ENCODE data around the gene SELL.
"Not testable (repeated sequence)": the region's sequence is repeated elsewhere in the genome, so short reads cannot be mapped to it uniquely, and the experiment has no call there.

Gene SELL

DNA sequence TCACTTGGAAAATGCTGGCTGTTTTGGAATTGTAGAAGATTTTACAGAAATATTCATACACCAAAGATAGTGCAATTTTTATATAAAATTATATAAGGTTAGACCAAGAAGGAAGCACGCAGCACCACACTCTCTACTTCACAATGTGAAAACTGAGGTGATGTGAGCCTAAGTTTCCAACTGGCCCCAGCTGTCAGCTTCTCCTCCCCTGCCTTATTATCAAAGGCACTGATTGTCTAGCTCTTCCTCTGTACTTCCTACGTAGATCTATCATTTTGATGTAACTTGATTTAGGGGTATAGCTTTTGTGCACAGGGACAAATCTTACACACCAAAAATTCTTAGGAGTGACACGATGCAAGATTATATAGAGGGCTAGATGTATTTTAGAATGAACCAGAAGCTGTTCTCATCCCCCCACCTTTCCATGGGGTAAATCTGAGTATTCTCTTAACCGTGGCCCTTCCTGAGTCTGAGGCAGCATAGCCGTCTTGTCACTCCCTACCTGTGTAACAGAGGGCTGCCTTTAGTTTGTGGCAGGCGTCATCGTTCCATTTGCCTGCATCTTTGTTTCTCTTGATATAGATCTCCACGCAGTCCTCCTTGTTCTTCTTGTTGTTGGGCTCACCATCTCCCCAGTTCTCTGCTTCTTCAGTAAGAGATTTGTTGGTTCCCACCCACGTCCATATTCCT, 3.4 kb downstream of the SELL start:
- in situ Hi-C loops (cut with MboI; ENCODE audit: low sequenced_read_pairs), result no loop called here

DNA sequence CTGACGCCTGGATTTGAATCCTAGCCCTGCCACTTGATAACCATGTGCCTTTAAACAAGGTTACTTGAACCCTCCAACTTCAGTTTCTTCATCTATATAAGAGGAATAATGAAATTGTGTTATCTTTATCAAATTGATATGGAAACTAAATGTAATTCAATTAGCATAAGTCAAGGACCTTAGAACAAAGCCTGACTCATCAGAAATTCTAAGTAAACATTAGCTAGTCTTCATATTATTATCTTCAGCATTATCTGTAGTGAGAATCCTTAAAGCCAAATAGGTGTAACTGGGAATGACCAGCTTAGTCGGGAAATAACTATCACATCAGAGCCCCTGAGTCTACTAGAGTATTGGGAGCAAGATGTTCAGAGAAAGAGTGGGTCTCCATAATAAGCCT, 6.6 kb downstream of the SELL start:
- in situ Hi-C loops (cut with MboI; ENCODE audit: low sequenced_read_pairs), result no loop called here

DNA sequence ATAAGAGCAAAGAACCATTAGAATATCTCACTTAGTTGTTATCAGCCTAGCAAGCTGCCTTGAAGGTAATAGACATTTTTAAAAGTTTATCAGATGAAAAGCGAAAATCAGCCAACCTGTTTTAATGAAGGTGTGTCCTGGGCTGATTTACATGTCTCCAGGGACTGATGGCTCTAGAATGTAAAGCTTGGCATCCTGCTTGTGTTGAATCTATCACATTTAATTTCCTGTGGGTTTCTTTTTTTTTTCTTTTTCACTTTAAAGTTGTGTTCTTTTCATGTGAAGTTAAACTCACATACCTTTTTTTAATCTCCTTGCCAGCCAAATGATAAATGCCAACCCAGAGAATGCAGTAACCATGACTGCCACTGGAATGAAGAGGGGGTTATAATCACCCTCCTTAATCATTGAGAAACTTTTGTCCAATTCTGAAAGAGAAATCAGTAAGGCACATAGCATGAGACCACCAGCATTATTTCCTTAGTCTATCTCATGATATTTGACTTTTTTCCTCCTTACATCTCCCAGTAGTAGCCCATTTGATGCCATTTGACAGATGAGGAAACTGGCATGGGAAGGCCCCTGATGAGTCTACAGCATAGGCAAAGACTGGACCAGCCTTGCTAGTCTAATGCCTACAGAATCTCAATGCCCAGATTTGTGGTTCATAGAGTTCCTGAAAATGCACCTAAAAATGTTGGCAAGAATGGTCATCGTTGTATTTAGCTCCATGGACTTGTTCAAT, 10.0 kb downstream of the SELL start:
- in situ Hi-C loops (cut with MboI; ENCODE audit: low sequenced_read_pairs), result no loop called here

DNA sequence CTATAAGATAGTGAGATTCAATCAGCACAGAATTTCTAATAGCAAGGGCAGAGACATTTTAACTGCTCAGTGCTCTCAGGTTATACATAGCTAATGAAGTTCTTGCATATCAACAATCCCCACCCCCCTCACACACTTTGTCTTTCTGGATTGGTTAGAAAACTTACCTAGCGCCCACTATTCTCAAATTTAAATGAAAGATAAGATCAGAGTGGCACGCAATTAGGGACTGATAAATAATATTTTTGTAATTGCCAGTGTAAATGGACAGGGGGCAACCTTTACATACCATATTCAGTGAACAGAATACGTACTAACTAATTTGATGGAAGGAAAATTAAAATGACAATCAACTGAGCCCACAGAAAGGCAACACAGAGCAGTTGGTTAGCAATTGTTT, 11.7 kb downstream of the SELL start:
- in situ Hi-C loops (cut with MboI; ENCODE audit: low sequenced_read_pairs), result no loop called here

DNA sequence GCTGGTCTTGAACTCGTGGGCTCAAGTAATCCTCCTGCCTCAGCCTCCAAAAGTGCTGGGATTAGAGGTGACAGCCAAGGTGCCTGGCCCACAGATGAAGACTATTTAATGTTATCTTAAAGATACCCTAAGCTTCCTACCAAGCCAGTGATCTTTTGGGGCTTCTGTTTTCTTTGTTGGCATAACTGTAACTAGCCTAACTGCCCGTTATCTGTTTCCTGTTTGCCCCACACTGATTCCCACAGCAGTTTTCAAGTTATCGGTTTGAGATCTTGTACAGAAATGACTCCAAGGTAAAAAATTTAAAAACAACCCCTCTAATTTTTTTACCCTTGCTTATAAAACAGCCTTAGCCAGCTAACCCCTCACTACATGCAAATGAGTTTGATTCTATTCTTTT, 12.4 kb downstream of the SELL start:
- in situ Hi-C loops (cut with MboI; ENCODE audit: low sequenced_read_pairs), result no loop called here

DNA sequence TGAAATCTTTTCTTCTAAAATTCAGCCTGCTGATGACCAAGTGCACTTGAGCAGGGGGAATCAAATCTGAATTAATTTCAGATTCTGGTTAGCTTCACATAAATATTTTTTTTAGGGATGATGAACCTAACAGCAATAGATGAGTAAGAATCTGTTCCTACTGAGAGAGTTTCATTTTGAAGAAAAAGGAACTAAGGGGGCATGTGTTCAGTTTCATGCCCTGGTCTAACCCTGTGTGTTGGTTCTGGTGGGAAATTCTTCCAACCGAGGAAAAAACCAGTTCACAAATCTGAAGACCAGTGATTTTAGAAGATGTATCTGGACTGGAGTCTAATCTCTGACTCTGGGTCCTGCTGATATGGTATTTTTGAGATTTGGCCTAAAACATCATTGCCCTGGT, 13.7 kb downstream of the SELL start:
- in situ Hi-C loops (cut with MboI; ENCODE audit: low sequenced_read_pairs), result no loop called here

DNA sequence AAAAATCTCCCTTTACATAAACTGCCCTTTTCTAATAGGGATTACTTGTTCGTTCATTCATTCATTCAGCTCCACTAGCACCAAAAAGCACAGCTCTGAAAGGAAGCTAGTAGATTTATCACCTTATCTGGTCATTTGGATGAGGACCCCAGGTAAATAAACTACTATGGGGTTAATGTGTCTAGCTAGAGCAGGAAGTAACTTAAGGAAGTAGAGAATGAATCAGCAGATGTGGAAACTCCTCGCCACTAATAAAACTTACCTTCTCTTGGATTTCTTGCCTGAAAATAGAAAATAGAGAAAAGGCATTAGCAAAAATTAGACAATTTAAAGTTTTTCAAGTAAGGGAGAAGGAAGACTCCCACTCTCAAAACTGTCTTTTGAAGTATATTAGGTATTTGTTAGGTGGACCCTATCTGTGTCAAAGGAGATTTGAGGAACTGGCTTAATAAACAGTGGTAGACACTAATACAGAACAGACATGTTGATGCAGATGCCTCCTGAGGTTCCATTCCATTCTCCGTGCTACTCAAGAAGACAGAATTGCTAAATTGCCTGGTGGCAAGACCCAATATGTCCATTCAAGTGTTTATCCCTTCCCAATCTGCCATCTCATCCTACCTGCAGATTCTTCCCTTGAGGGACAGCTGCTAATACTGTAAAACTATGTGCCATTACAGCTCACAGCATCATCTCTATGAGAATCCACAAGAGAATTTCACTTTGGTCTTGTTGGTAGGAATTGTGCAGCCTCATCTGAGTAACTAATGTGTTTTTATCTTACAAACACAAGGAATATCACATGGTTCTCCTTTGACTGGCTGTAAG, 14.9 kb downstream of the SELL start:
- in situ Hi-C loops (cut with MboI; ENCODE audit: low sequenced_read_pairs), result no loop called here

DNA sequence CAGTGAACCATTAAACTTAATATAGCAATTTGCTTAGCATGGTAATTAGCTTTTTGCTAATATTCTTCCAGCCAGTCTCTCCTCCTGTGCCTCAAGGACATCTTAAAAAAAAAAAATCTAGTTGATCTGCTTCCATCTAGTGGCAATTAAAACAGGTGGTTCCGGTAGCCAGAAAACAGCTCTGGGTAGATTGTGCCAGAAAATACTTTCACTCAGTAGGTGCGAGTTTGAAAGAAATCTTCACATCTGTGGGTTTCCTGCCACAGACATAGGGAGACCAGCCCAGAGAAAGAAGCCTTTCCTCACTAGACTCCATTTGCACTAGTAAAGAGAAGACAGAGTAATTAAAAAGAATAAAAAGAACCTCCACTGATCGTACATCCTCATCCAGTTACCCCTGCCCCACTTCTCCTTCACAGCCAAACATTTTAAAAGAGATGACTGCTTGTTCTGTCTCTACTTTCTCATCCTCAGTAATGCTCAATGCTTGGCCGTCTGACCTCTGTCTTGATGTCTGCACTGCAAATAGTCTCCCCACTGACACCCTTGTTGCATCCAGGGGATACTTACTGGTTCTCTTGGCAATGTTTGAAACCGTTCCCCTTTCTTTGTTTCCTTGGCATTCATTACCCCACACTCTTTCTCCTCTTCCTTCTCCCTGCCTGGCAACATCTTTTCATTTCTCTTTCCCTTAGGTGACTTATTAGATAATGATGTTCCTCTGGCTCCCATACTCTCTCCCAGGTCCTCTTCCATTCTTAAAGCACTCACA, 16.9 kb downstream of the SELL start:
- in situ Hi-C loops (cut with MboI; ENCODE audit: low sequenced_read_pairs), result no loop called here

DNA sequence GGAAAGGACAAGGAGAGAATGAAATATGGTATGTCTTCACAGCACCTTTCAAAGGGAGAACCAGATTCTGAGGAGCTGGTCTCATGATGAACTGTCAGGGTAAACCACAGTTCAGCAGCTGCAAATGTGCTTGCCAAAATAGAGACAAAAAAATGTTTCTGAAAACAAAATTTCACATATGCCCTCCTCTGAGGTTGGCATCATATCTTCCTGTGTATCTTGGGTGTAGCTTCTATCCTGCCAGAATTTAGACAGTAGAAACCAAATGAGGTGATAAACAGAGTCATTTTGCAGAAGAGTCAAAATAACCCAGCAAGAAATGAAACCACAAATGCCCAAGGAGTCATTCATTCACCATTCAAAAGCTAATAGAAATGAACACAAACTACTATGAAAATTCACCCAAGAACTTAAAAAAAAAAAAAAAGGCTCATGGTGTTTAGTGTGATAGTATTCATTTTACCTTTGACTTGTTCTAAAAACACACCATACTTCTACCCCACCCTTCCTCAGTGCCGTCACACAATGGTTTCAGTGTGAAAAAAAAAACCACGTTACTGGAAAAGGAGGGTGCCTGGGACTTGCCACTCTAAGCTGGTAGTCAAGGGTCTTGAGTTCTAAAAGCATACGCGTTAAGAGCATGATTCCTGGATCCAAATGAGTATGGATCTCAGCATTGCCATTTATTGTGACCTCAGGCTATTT, 18.5 kb downstream of the SELL start:
- in situ Hi-C loops (cut with MboI; ENCODE audit: low sequenced_read_pairs), result no loop called here

DNA sequence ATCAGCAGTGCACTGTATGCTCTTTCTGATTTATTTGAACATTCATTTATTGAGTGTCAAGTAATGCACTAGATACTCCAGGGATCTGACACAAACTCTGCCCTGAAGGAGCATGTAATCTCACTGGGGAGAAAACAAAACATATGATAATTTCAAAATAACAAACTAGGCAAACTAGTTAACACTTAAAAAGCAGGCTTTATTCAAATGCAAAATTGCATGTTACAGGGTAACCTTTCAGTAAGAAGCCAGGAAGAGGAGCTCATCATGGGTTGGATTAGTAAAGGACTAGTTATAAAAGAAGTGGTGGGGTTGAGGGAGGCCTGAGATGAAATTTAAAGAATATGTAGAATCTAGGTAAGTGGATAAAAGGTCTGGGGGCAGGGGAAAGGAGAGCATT, 20.9 kb downstream of the SELL start:
- in situ Hi-C loops (cut with MboI; ENCODE audit: low sequenced_read_pairs), result no loop called here

DNA sequence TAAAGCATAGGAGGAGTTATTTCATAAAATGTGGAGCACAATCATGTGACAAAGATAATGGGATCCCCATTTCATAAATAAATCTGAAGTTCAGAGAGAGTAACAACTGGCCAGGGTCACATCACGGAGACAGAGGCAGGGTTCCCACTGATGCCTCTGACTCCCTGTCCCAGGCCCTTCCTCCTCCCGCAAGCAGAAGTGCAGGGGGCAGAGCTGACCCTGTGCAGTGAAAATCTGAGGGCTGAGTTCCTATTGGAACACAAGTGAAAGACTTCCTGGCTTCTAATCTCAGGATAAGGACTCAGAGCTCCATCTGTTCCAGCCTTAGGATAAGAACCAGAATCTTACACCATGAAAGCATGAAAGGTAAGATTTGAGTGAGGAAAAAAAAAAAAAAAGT, 22.0 kb downstream of the SELL start:
- in situ Hi-C loops (cut with MboI; ENCODE audit: low sequenced_read_pairs), result no loop called here

DNA sequence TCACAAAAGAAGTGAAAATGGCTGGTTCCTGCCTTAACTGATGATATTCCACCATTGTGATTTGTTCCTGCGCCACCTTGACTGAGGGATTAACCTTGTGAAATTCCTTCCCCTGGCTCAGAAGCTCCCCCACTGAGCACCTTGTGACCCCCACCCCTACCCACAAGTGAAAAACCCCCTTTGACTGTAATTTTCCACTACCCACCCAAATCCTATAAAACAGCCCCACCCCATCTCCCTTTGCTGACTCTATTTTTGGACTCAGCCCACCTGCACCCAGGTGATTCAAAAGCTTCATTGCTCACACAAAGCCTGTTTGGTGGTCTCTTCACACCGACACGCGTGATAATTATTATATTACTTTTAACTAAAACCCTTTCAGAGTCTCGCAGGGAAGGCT, 23.0 kb downstream of the SELL start:
- in situ Hi-C loops (cut with MboI; ENCODE audit: low sequenced_read_pairs), result not testable (repeated sequence)

DNA sequence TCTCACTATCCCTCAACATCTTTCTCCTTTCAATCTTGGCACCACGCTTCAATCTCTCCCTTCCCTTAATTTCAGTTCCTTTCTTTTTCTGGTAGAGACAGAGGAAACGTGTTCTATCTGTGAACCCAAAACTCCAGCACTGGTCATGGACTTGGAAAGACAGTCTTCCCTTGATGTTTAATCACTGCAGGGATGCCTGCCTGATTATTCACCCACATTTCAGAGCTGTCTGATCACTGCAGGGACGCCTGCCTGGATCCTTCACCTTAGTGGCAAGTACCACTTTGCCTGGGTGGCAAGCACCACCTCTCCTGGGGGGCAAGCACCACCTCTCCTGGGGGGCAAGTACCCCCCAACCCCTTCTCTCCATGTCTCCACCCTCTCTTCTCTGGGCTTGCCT, 27.8 kb downstream of the SELL start:
- in situ Hi-C loops (cut with MboI; ENCODE audit: low sequenced_read_pairs), result no loop called here

DNA sequence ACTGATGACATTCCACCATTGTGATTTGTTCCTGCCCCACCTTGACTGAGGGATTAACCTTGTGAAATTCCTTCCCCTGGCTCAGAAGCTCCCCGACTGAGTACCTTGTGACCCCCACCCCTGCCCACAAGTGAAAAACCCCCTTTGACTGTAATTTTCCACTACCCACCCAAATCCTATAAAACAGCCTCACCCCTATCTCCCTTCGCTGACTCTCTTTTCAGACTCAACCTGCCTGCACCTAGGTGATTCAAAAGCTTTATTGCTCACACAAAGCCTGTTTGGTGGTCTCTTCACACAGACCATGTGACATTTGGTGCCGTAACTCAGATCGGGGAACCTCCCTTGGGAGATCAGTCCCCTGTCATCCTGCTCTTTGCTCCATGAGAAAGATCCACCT, 28.3 kb downstream of the SELL start:
- in situ Hi-C loops (cut with MboI; ENCODE audit: low sequenced_read_pairs), result not testable (repeated sequence)

DNA sequence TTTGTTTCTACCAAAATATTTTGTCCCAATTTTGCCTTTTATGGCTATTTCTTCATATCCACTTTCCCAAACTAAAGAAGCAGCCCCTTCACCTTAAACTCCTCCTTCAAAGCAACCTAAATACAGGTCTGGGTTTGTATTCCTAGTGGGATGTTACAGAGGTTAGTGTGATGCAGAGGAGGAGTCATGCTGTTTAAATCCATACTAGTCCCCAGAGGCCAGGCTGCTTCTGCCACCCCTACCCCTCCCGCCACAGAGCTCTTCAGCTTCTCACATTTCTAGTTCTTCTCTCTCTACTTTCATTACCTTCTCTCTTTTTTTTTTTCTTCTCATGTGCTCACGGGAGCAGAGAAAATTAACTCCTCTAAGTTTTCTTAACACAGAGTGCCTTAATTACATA, 29.3 kb downstream of the SELL start:
- in situ Hi-C loops (cut with MboI; ENCODE audit: low sequenced_read_pairs), result no loop called here

DNA sequence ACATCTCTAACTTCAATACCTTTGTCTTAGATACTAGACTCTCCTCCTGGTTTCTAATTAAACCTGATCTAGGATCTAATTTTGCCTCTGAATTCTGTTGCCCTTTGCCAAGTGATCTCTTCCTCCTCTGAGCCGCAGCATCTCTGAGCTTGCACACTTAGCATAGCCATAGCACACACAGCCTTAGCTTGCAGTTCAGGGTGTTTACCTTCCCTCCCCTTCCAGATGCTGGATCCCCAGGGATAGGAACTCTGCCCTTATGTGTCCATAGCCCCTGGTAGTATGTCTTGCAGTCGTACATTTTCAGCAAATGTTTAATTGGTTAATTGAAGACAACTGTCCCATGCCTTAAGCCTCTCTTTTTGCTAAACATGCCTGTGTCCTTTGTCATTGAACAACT, 30.3 kb downstream of the SELL start:
- in situ Hi-C loops (cut with MboI; ENCODE audit: low sequenced_read_pairs), result no loop called here

DNA sequence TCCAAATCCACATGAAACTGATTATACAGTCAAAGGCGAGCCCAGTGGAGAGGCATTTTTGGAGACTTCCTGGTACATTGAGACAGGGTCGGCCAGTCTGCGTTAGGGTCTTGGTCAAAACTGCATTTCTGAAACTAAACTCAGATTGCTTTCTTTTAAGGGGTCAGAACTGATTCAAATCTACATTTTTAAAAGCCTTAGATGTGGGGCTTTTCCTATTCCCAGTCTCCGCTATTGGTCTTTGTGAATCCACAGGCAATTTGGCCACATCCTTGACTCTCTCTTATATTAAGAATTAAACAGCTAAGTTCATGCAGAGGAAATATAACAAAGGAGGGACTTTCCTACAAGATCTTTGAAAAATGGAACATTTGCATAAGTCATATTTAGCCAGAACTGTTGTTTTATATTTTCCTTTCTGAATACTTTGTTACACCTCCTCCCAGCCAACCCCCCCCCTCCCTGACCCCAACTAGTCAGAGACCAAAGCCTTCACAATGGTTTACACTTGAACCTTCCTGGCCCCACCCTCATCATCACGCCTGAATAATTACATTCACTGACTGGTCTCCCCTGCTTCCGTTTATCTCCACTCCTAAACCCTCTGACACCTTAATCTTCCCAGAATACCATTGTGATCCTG, 30.9 kb downstream of the SELL start:
- in situ Hi-C loops (cut with MboI; ENCODE audit: low sequenced_read_pairs), result no loop called here

DNA sequence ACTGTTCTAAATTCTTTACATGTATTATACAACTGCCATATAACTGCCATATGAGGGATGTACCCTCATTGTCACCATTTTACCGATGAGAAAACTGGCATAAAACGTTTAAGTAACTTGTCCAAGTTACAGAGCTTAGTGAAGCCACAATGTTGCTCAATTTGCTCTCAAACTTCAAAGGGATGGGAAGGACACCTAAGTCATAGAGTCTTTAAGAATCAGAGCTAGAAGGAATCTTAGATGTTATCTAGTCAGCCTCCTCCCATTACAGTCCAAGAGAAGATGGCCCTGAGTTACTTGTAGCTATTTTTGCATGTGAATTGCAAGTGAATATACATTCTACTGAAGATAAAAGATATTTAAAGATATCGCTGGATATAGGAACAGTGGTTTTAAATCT, 31.7 kb downstream of the SELL start:
- in situ Hi-C loops (cut with MboI; ENCODE audit: low sequenced_read_pairs), result no loop called here

DNA sequence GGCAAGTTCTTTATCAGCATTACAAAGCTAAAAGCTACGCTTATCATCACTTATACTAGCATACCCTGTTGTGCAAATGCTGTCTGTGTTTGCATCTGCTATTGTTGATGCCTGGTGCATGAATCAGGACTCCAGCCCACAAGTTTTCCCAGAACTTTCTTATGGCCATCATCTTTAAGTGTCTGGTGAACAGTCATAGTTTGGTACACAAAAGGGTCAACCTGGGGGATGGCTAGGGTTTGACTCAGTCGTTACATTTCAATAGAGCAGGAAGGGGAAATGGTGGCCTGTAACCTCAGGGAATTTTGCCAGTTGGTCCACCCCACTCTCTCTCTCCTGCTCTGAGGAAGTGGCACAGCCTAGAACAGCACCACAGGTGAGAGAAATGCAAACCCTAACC, 35.4 kb downstream of the SELL start:
- in situ Hi-C loops (cut with MboI; ENCODE audit: low sequenced_read_pairs), result no loop called here

DNA sequence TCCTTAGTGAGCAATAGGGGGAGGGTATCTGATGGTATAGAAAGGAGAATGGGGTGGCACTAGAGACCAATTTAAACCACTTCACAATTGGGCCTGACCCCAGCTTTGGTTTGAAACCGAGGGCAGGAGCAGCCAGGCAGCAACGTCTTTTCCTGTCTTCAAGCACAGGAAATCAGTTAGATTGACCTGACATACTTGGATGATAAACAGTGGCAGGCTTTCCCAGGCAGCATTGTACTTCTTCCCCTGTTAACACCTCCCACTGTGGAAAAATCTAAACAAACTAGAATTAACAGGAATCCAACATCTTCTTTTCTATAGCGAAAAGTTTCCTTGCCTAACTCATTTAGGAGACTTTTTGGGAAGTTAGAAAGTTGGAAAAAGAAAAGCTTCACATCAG, 40.6 kb downstream of the SELL start:
- in situ Hi-C loops (cut with MboI; ENCODE audit: low sequenced_read_pairs), result no loop called here
